Tibial nerve (tissue), 4 donors: ENCODE results near the gene STAT4.

Experiments used
- EP300 ChIP-seq, 2 donors: sonication (generic); formaldehyde crosslinking; IDR thresholded peaks; one replicate each; pipeline ENCODE4 v1.6.1; 2017; ENCODE audit warnings: antibody characterized with exemption in 2 of 2, mild to moderate bottlenecking in 1 of 2
- POLR2A ChIP-seq, 2 donors: fragments of 450-650 bp; IDR thresholded peaks; one replicate each; pipeline ENCODE4 v1.6.1; 2017; ENCODE audit warnings: antibody characterized with exemption in 2 of 2, mild to moderate bottlenecking in 2 of 2, moderate library complexity in 2 of 2
- TF ChIP-seq, protein P1 (sequence below), 5 experiments: fragments of 200-600 bp in 3 of 5; fragments of 450-650 bp in 2 of 5; sonication (generic) in 3 of 5; IDR thresholded peaks; one replicate each; pipeline ENCODE4 v1.5.1; 2016 to 2019; ENCODE audit warnings: antibody characterized with exemption in 5 of 5, mild to moderate bottlenecking in 3 of 5, moderate library complexity in 2 of 5

- TF ChIP-seq, protein P1, sequence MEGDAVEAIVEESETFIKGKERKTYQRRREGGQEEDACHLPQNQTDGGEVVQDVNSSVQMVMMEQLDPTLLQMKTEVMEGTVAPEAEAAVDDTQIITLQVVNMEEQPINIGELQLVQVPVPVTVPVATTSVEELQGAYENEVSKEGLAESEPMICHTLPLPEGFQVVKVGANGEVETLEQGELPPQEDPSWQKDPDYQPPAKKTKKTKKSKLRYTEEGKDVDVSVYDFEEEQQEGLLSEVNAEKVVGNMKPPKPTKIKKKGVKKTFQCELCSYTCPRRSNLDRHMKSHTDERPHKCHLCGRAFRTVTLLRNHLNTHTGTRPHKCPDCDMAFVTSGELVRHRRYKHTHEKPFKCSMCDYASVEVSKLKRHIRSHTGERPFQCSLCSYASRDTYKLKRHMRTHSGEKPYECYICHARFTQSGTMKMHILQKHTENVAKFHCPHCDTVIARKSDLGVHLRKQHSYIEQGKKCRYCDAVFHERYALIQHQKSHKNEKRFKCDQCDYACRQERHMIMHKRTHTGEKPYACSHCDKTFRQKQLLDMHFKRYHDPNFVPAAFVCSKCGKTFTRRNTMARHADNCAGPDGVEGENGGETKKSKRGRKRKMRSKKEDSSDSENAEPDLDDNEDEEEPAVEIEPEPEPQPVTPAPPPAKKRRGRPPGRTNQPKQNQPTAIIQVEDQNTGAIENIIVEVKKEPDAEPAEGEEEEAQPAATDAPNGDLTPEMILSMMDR (IDR thresholded peaks at IDR 0.05) = no peak
- TF ChIP-seq POLR2A (IDR thresholded peaks at IDR 0.05) = no peak
- no peak for TF ChIP-seq EP300 (IDR thresholded peaks at IDR 0.05)
Observed at GRCh38 chr2:191183516-191183915, 32.7 kb upstream of the STAT4 start.
